HepG2 (cell line): ENCODE measurements around the gene SLC7A10. TPM values are rescaled to one million over a fixed set of nuclear protein-coding genes. Genes with fewer than 3 reads are reported as not detected.

ENCODE experiments used
- AHDC1 ChIP-seq: sonication (generic); formaldehyde crosslinking; IDR thresholded peaks from 2 replicates; pipeline ENCODE4 v1.5.1; 2020; ENCODE audit warnings: mild to moderate bottlenecking, missing genetic modification reagents, borderline replicate concordance
- CBX2 ChIP-seq, 2 experiments: fragments of 200-600 bp in 1 of 2; sonication (generic); formaldehyde crosslinking in 1 of 2; IDR thresholded peaks; 2 replicates each; pipeline versions ENCODE4 v1.7.0 to v1.8.1; 2018 to 2022; ENCODE audit warnings: low read depth in 2 of 2, low read length in 1 of 2, mild to moderate bottlenecking in 1 of 2, missing genetic modification reagents in 1 of 2
- CENPX ChIP-seq: sonication (generic); formaldehyde crosslinking; IDR thresholded peaks from 2 replicates; pipeline ENCODE4 v1.9.0; 2021; ENCODE audit warnings: mild to moderate bottlenecking, missing genetic modification reagents, moderate library complexity
- CHD4 ChIP-seq: fragments of 200-600 bp; sonication (generic); IDR thresholded peaks from 2 replicates; pipeline ENCODE4 v1.7.0; 2017; ENCODE audit warnings: mild to moderate bottlenecking, low read length, borderline replicate concordance
- HMG20A ChIP-seq: IDR thresholded peaks from 2 replicates; pipeline ENCODE4 v1.6.1; 2016; ENCODE audit warnings: borderline replicate concordance
- HOXD1 ChIP-seq: sonication (generic); formaldehyde crosslinking; IDR thresholded peaks from 2 replicates; pipeline ENCODE4 v1.5.0; 2020; ENCODE audit warnings: missing genetic modification reagents
- KLF9 ChIP-seq: IDR thresholded peaks from 2 replicates; pipeline ENCODE4 v1.6.1; 2016; ENCODE audit warnings: low read depth
- ONECUT2 ChIP-seq: sonication (generic); formaldehyde crosslinking; IDR thresholded peaks from 2 replicates; pipeline ENCODE4 v1.4.0; 2020; ENCODE audit warnings: missing genetic modification reagents
- POLR2AphosphoS5 ChIP-seq: IDR thresholded peaks from 2 replicates; pipeline ENCODE4 v1.6.1; 2012; ENCODE audit warnings: low read depth, low read length
- REST ChIP-seq, 2 experiments: IDR thresholded peaks; 2 replicates each; pipeline ENCODE4 v1.6.1; 2011 to 2012; ENCODE audit warnings: low read length in 2 of 2, borderline replicate concordance in 1 of 2, low read depth in 1 of 2, mild to moderate bottlenecking in 1 of 2, moderate library complexity in 1 of 2
- RFXANK ChIP-seq: IDR thresholded peaks from 2 replicates; pipeline ENCODE4 v1.6.1; 2016
- SP1 ChIP-seq, 2 experiments: fragments of 450-650 bp in 1 of 2; sonication (generic) in 1 of 2; formaldehyde crosslinking in 1 of 2; IDR thresholded peaks; 2 replicates each; pipeline versions ENCODE4 v1.4.0 to v1.6.1; 2016 to 2020; ENCODE audit warnings: missing genetic modification reagents in 1 of 2
- STAT6 ChIP-seq: sonication (generic); formaldehyde crosslinking; IDR thresholded peaks from 2 replicates; pipeline ENCODE4 v1.4.0; 2020; ENCODE audit warnings: missing genetic modification reagents, mild to moderate bottlenecking, borderline replicate concordance
- TCF12 ChIP-seq, 2 experiments: fragments of 450-650 bp in 1 of 2; sonication (generic) in 1 of 2; formaldehyde crosslinking in 1 of 2; IDR thresholded peaks; 2 replicates each; pipeline versions ENCODE4 v1.6.1 to v1.8.0; 2017 to 2022; ENCODE audit warnings: antibody characterized with exemption in 1 of 2, mild to moderate bottlenecking in 1 of 2, missing genetic modification reagents in 1 of 2, moderate library complexity in 1 of 2
- ZMYM3 ChIP-seq: sonication (generic); formaldehyde crosslinking; IDR thresholded peaks from 2 replicates; pipeline ENCODE4 v1.5.1; 2020; ENCODE audit warnings: mild to moderate bottlenecking, missing genetic modification reagents
- ZNF414 ChIP-seq: sonication (generic); formaldehyde crosslinking; IDR thresholded peaks from 2 replicates; pipeline ENCODE4 v1.5.0; 2020; ENCODE audit warnings: missing genetic modification reagents
- ZNF788 ChIP-seq: sonication (generic); formaldehyde crosslinking; IDR thresholded peaks from 2 replicates; pipeline ENCODE4 v1.5.0; 2020; ENCODE audit warnings: mild to moderate bottlenecking, missing genetic modification reagents, borderline replicate concordance
- polyA plus RNA-seq, 8 experiments: library from polyadenylated mRNA; depleted of rRNA in 3 of 8; stranded (reverse) in 7 of 8; unstranded in 1 of 8; fragments of >200 nt; fragmentation: Illumina TruSeq in 4 of 8; extraction: Trizol in 4 of 8; gene quantifications; 2 replicates each; pipeline versions ENCODE4 v1.2.1 to v1.2.3, GENCODE V29; 2011 to 2016; ENCODE audit warnings: low read depth in 4 of 8, missing spikeins in 1 of 8, mixed read lengths in 1 of 8; ENCODE audit not compliant: insufficient read depth in 1 of 8
- total RNA-seq, 5 experiments: library from RNA; depleted of rRNA; stranded (reverse); fragments of >200 nt; fragmentation: Illumina TruSeq; extraction: Trizol; gene quantifications; 2 replicates each; pipeline ENCODE4 v1.2.3, GENCODE V29; 2016; ENCODE audit warnings: low read depth in 1 of 5

The SLC7A10 gene
- total and polyA plus RNA-seq, 2 of the 13 experiments (the other 11 are each of a cell fraction or from before 2014, with no cell fraction given), result 1.1 to 2.2 TPM

GRCh38 chr19:33248553-33248953 is 22.9 kb upstream of the SLC7A10 start (continued):
- TF ChIP-seq AHDC1 (CRISPR knock-in tag), result no peak
- TF ChIP-seq ONECUT2 (CRISPR knock-in tag), result no peak
- no peak for TF ChIP-seq CENPX (CRISPR knock-in tag)
- no peak for TF ChIP-seq REST (IDR thresholded peaks at IDR 0.05; ENCODE audit: borderline replicate concordance in 1 of 2, low read depth in 1 of 2, low read length in 2 of 2)
- no peak for TF ChIP-seq HOXD1 (CRISPR knock-in tag)
- no peak for TF ChIP-seq ZMYM3
- no peak for TF ChIP-seq POLR2AphosphoS5
- no peak for TF ChIP-seq STAT6 (CRISPR knock-in tag)
- no peak for TF ChIP-seq ZNF788 (CRISPR knock-in tag)
- no peak for TF ChIP-seq KLF9 (CRISPR knock-in tag)
- TF ChIP-seq CHD4, result no peak
- no peak for TF ChIP-seq SP1 (IDR thresholded peaks at IDR 0.05)
- TF ChIP-seq SP1 (CRISPR knock-in tag; IDR thresholded peaks at IDR 0.05), result no peak
- TF ChIP-seq RFXANK, result no peak
- TF ChIP-seq ZNF414 (CRISPR knock-in tag), result no peak
- TF ChIP-seq HMG20A, result peak; percentile 45; the same call in 1 of the 2 replicates
- no peak for TF ChIP-seq CBX2 (IDR thresholded peaks at IDR 0.05; ENCODE audit: low read depth, low read length)
- no peak for TF ChIP-seq CBX2 (CRISPR knock-in tag; IDR thresholded peaks at IDR 0.05; ENCODE audit: low read depth)
- no peak for TF ChIP-seq TCF12 (IDR thresholded peaks at IDR 0.05)
- 0 out of 2 replicates have a peak, but pooled peaks have one; percentile 52 for TF ChIP-seq TCF12 (CRISPR knock-in tag; IDR thresholded peaks at IDR 0.05)
